ENCODE results near the gene BAZ2A.

BAZ2A gene

GRCh38 chr12:56616925-56617324 is 13.2 kb downstream of the BAZ2A start:
- no peaks in the 10 kb centered on the region for H3K27me3 ChIP-seq (ENCODE audit: insufficient read depth, poor library complexity, severe bottlenecking)
- no peak for DNase-seq (ENCODE audit: low read depth in 1 of 2, low spot score in 1 of 2)
- no peak for TF ChIP-seq REST (IDR thresholded peaks at IDR 0.05; ENCODE audit: insufficient replicate concordance, low read depth)
- no peak for TF ChIP-seq GABPA (IDR thresholded peaks at IDR 0.05; ENCODE audit: low read depth)
- TF ChIP-seq POLR2AphosphoS5 (IDR thresholded peaks at IDR 0.05; ENCODE audit: low read depth), result no peak
- TF ChIP-seq CTCF (IDR thresholded peaks at IDR 0.05; ENCODE audit: insufficient read depth, low read length), result no peak
- TF ChIP-seq SPI1 (IDR thresholded peaks at IDR 0.05; ENCODE audit: borderline replicate concordance, low read depth), result no peak
- no peak overlapping the region for H3K4me3 ChIP-seq (replicated peaks; ENCODE audit: insufficient read depth, low read length)
- H3K27ac ChIP-seq (replicated peaks), result no peak overlapping the region

GRCh38 chr12:56616244-56616643 is 13.9 kb downstream of the BAZ2A start:
- no peak overlapping the region for H3K4me3 ChIP-seq (replicated peaks; ENCODE audit: insufficient read depth, low read length)
- no peak overlapping the region for H3K27ac ChIP-seq (replicated peaks)
- H3K27me3 ChIP-seq (ENCODE audit: insufficient read depth, poor library complexity, severe bottlenecking), result no peaks in the 10 kb centered on the region
- TF ChIP-seq REST (IDR thresholded peaks at IDR 0.05; ENCODE audit: insufficient replicate concordance, low read depth) (no peak), POLR2AphosphoS5 (IDR thresholded peaks at IDR 0.05; ENCODE audit: low read depth) (no peak), GABPA (IDR thresholded peaks at IDR 0.05; ENCODE audit: low read depth) (no peak), CTCF (IDR thresholded peaks at IDR 0.05; ENCODE audit: insufficient read depth, low read length) (no peak), SPI1 (IDR thresholded peaks at IDR 0.05; ENCODE audit: borderline replicate concordance, low read depth) (no peak)
- no peak for DNase-seq (ENCODE audit: low read depth in 1 of 2, low spot score in 1 of 2)

- no peaks in the 10 kb centered on the region for H3K27me3 ChIP-seq (ENCODE audit: insufficient read depth, poor library complexity, severe bottlenecking)
- no peak for DNase-seq (ENCODE audit: low read depth in 1 of 2, low spot score in 1 of 2)
- TF ChIP-seq POLR2AphosphoS5 (IDR thresholded peaks at IDR 0.05; ENCODE audit: low read depth) (no peak), SPI1 (IDR thresholded peaks at IDR 0.05; ENCODE audit: borderline replicate concordance, low read depth) (no peak), GABPA (IDR thresholded peaks at IDR 0.05; ENCODE audit: low read depth) (no peak), CTCF (IDR thresholded peaks at IDR 0.05; ENCODE audit: insufficient read depth, low read length) (no peak), REST (IDR thresholded peaks at IDR 0.05; ENCODE audit: insufficient replicate concordance, low read depth) (no peak)
- no peak overlapping the region for H3K27ac ChIP-seq (replicated peaks)
- H3K4me3 ChIP-seq (replicated peaks; ENCODE audit: insufficient read depth, low read length), result no peak overlapping the region
Observed at GRCh38 chr12:56614627-56615026, 15.5 kb downstream of the BAZ2A start.

All from HL-60 (cell line).